ENCODE results near the gene TMC3.

Gene TMC3

GRCh38 chr15:81301385-81301784 is 72.6 kb downstream of the TMC3 start:
- no peak for DNase-seq (ENCODE audit: low spot score)
- TF ChIP-seq CTCF (IDR thresholded peaks at IDR 0.05; ENCODE audit: extremely low read depth, insufficient read depth, missing control alignments) = no peak
- in situ Hi-C loops (cut with MboI; ENCODE audit: low pct_unique_long_range_greater_than_20kb, low sequenced_read_pairs, unreplicated experiment) = no loop called here

- no peak for TF ChIP-seq CTCF (IDR thresholded peaks at IDR 0.05; ENCODE audit: extremely low read depth, insufficient read depth, missing control alignments)
- no peak for DNase-seq (ENCODE audit: low spot score)
- in situ Hi-C loops (cut with MboI; ENCODE audit: low pct_unique_long_range_greater_than_20kb, low sequenced_read_pairs, unreplicated experiment) = loop anchor here (25.0 kb wide), 2 partner anchors 312 to 638 kb away; partner anchors contain the start of gene MESD
Observed at GRCh38 chr15:81299630-81300273, 74.3 kb downstream of the TMC3 start.

GRCh38 chr15:81299156-81299555 is 74.9 kb downstream of the TMC3 start:
- DNase-seq (ENCODE audit: low spot score) = no peak
- in situ Hi-C loops (cut with MboI; ENCODE audit: low pct_unique_long_range_greater_than_20kb, low sequenced_read_pairs, unreplicated experiment) = loop anchor here (25.0 kb wide), 2 partner anchors 312 to 638 kb away; partner anchors contain the start of gene MESD
- no peak for TF ChIP-seq CTCF (IDR thresholded peaks at IDR 0.05; ENCODE audit: extremely low read depth, insufficient read depth, missing control alignments)

- TF ChIP-seq CTCF (IDR thresholded peaks at IDR 0.05; ENCODE audit: extremely low read depth, insufficient read depth, missing control alignments) = no peak
- DNase-seq (ENCODE audit: low spot score) = no peak
- in situ Hi-C loops (cut with MboI; ENCODE audit: low pct_unique_long_range_greater_than_20kb, low sequenced_read_pairs, unreplicated experiment) = loop anchor here (25.0 kb wide), 2 partner anchors 311 to 639 kb away; partner anchors contain the start of gene MESD
Observed at GRCh38 chr15:81298611-81299010, 75.4 kb downstream of the TMC3 start.

GRCh38 chr15:81297603-81298575 is 76.1 kb downstream of the TMC3 start:
- in situ Hi-C loops (cut with MboI; ENCODE audit: low pct_unique_long_range_greater_than_20kb, low sequenced_read_pairs, unreplicated experiment) = loop anchor here (25.0 kb wide), 2 partner anchors 311 to 639 kb away; partner anchors contain the start of gene MESD
- no peak for TF ChIP-seq CTCF (IDR thresholded peaks at IDR 0.05; ENCODE audit: extremely low read depth, insufficient read depth, missing control alignments)
- no peak for DNase-seq (ENCODE audit: low spot score)

GRCh38 chr15:81297147-81297572 is 76.9 kb downstream of the TMC3 start:
- no peak for DNase-seq (ENCODE audit: low spot score)
- in situ Hi-C loops (cut with MboI; ENCODE audit: low pct_unique_long_range_greater_than_20kb, low sequenced_read_pairs, unreplicated experiment) = loop anchor here (25.0 kb wide), 2 partner anchors 310 to 640 kb away; partner anchors contain the start of gene MESD
- TF ChIP-seq CTCF (IDR thresholded peaks at IDR 0.05; ENCODE audit: extremely low read depth, insufficient read depth, missing control alignments) = no peak
